ENCODE results near the gene ARL6IP1.

Gene ARL6IP1

DNA sequence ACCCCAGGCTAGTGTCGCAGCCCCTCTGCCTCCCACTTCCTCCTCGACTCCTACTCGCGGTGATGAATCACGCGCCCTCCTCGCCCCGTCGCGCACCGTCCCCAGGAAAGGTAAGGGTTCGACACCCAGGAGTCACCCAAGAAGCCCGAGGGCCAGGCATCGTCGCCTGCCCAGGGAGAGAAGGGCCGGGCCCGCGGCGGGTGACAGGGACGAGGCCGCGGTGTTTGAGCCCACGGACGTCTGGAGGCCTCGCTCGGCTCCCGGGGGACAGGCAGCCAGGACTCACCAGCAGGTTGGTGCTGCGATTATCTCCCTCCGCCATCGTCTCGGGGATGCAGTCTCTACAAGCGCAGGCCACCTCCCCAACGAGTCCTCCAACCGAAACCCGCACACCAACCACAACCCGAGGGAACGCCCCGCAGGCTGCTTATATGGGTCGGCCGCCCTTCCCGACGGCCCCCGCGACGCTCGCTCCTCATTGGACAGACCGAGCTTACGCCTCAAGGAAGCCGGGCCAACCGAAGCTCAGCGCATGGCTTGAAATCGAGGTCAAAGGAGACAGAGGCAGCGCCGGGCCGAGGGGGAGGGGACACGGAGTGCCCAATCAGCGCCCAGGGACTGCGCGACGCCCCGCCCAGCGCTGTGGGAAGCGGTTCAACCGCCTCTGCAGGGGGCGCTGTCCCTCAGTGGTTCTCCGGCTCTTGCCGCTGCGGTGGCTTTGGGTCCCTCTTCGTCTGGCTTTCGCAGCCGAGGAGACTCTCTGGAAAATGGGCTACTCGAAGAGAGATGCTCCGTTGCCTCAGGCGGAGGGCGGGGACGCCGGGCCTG is at the start of gene ARL6IP1:
TSS of gene ARL6IP1 (minus strand) at position 405 of the 828 bp plus-strand sequence. CDS start at position 322, 83 bp downstream.
- TF ChIP-seq, protein P1, sequence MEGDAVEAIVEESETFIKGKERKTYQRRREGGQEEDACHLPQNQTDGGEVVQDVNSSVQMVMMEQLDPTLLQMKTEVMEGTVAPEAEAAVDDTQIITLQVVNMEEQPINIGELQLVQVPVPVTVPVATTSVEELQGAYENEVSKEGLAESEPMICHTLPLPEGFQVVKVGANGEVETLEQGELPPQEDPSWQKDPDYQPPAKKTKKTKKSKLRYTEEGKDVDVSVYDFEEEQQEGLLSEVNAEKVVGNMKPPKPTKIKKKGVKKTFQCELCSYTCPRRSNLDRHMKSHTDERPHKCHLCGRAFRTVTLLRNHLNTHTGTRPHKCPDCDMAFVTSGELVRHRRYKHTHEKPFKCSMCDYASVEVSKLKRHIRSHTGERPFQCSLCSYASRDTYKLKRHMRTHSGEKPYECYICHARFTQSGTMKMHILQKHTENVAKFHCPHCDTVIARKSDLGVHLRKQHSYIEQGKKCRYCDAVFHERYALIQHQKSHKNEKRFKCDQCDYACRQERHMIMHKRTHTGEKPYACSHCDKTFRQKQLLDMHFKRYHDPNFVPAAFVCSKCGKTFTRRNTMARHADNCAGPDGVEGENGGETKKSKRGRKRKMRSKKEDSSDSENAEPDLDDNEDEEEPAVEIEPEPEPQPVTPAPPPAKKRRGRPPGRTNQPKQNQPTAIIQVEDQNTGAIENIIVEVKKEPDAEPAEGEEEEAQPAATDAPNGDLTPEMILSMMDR (IDR thresholded peaks at IDR 0.05; ENCODE audit: low read depth, low read length) = peak; percentile 79
- peak within 1 kb of the TSS; percentile 91 for H3K4me3 ChIP-seq (ENCODE audit: low read depth, low read length)

- TF ChIP-seq, protein P1 (IDR thresholded peaks at IDR 0.05; ENCODE audit: low read depth, low read length) = no peak
- no peak overlapping the region for H3K4me3 ChIP-seq (ENCODE audit: low read depth, low read length)
These were observed 45.1 kb upstream of the ARL6IP1 start for GRCh38 chr16:18846416-18846815.

- no peak overlapping the region for H3K4me3 ChIP-seq (ENCODE audit: low read depth, low read length)
- TF ChIP-seq, protein P1 (IDR thresholded peaks at IDR 0.05; ENCODE audit: low read depth, low read length) = no peak
These were observed 41.2 kb upstream of the ARL6IP1 start for GRCh38 chr16:18842565-18842964.

- TF ChIP-seq, protein P1 (IDR thresholded peaks at IDR 0.05; ENCODE audit: low read depth, low read length) = no peak
- no peak overlapping the region for H3K4me3 ChIP-seq (ENCODE audit: low read depth, low read length)
These were observed 40.6 kb upstream of the ARL6IP1 start for GRCh38 chr16:18841833-18842525.

DNA sequence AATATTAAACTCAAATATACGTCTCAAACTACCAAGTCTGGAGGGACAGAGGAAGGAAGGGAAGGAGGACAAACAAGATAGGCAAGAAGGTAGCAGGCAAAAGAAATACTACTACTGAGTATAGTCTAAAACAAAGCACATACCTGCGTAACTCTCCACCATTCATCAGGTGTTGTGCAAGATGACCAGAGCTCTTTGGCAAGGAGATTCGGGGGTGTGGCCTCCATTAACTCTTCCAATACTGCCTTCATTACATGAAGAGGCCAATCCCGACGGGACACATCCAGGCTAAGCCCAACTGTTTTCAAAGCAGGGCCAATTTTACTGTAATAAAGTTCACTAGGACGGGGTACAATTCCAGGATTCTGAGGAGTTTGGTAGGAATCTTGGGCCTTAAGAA is 38.2 kb upstream of the ARL6IP1 start:
- H3K4me3 ChIP-seq (ENCODE audit: low read depth, low read length) = no peak overlapping the region
- TF ChIP-seq, protein P1 (IDR thresholded peaks at IDR 0.05; ENCODE audit: low read depth, low read length) = no peak

DNA sequence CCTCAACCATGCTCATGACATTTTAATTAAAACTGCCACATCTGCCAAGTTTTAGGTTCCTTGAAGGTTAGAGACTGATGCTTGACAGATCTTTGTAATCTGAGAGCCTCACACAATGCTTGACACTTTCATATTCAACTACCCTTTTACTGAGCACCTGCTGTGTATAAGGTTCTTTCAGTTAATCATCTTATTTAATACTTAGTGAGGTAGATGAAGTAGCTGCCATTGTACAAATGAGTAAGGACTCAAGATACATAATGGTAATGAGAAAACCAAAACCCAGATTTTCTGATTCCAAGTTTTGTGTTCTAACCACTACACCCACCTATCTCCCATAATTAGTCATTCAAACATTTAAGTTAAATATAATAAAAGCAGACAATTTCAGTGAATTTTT is 35.4 kb upstream of the ARL6IP1 start:
- TF ChIP-seq, protein P1 (IDR thresholded peaks at IDR 0.05; ENCODE audit: low read depth, low read length) = no peak
- no peak overlapping the region for H3K4me3 ChIP-seq (ENCODE audit: low read depth, low read length)

DNA sequence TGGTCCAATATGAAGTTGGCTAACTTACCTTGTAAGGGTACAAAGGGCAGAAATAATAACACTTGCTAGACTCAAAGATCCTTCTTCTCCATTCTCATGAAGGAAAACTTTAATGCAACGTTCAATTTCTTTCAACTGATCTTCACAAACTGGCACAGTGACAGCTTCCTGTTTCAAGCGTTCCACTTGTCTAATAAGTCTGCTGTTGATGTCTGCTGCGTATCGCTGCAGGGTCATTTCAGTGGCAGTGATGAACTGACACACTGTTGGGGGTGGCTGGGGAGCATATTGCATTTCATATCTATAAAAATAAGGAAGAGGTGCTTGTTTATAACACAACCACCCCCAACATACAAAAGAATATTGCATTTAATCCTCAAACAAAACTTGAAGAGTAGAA is 33.5 kb upstream of the ARL6IP1 start:
- TF ChIP-seq, protein P1 (IDR thresholded peaks at IDR 0.05; ENCODE audit: low read depth, low read length) = no peak
- H3K4me3 ChIP-seq (ENCODE audit: low read depth, low read length) = no peak overlapping the region
